Activated CD8-positive, alpha-beta T cell treated with anti-CD3 and anti-CD28 coated beads for 36 hours (primary cell): ENCODE data around the gene RUVBL1. TPM values are rescaled to one million over a fixed set of nuclear protein-coding genes. Genes with fewer than 3 reads are reported as not detected.

Source experiments
- ATAC-seq: fragments of 200-7000 bp; cut with Tn5 transposase; one replicate; pipeline ENCODE4 v1.10.0; 2021; ENCODE audit warnings: mild to moderate bottlenecking, moderate library complexity
- CTCF ChIA-PET: fragments of 350-600 bp; sonication (Branson Sonifier 250); formaldehyde crosslinking; loops from one replicate; lab custom pipeline; 2021; ENCODE audit warnings: antibody characterized with exemption; lab: Charles Lee
- POLR2A ChIA-PET: fragments of 350-600 bp; sonication (Branson Sonifier 250); formaldehyde crosslinking; loops from one replicate; lab custom pipeline; 2021; ENCODE audit warnings: antibody characterized with exemption; lab: Charles Lee
- DNase-seq: peaks from one replicate; pipeline ENCODE4 v3.0.0-alpha.2; 2020
- H3K27ac Mint-ChIP-seq: one replicate; pipeline ENCODE4 v1.8.0; 2021; ENCODE audit warnings: mild to moderate bottlenecking, mixed read lengths
- H3K27me3 Mint-ChIP-seq: one replicate; pipeline ENCODE4 v1.8.0; 2021; ENCODE audit warnings: mixed read lengths
- H3K36me3 Mint-ChIP-seq: one replicate; pipeline ENCODE4 v1.8.0; 2021; ENCODE audit warnings: low read depth, mixed read lengths
- H3K4me1 Mint-ChIP-seq: one replicate; pipeline ENCODE4 v1.8.0; 2021; ENCODE audit warnings: low read depth, mixed read lengths
- H3K4me3 Mint-ChIP-seq: one replicate; pipeline ENCODE4 v1.8.0; 2021; ENCODE audit warnings: mild to moderate bottlenecking, moderate library complexity, mixed read lengths
- H3K9me3 Mint-ChIP-seq: one replicate; pipeline ENCODE4 v1.8.0; 2021; ENCODE audit warnings: mixed read lengths
- CTCF ChIP-seq: fragments of 200-600 bp; IDR thresholded peaks from one replicate; pipeline ENCODE4 v1.8.0; 2022; ENCODE audit warnings: antibody characterized with exemption, mild to moderate bottlenecking
- intact Hi-C: fragments of 100-400 bp; cut with micrococcal nuclease; formaldehyde crosslinking; loops from one replicate; pipeline ENCODE4 v1.10.0; 2022
- total RNA-seq, 2 experiments: library from RNA; stranded (reverse); gene quantifications; one replicate each; pipeline ENCODE4 v1.2.3, GENCODE V29; 2021

Gene RUVBL1
- total RNA-seq, 2 experiments from 2014 or later = 99.0 to 99.5 TPM

- ChIA-PET POLR2A (interaction anchor here (1.0 kb wide), 1 partner anchor 8 kb away, joined by 3 read pairs; no protein-coding TSS in a partner anchor), CTCF (interaction anchor here (1.0 kb wide), 1 partner anchor 9 kb away, joined by 3 read pairs; no protein-coding TSS in a partner anchor)
- Mint-ChIP-seq H3K4me3 (no peak overlapping the region), H3K4me1 (peaks cover 7% of the 10 kb centered on the region), H3K27me3 (no peaks in the 10 kb centered on the region), H3K27ac (no peak overlapping the region), H3K9me3 (no peaks in the 10 kb centered on the region), H3K36me3 (no peaks in the 10 kb centered on the region)
- intact Hi-C loops = no loop called here
- no peak for DNase-seq
- TF ChIP-seq CTCF = no peak
- no peak for ATAC-seq
Observed at GRCh38 chr3:128167973-128168674, 44.5 kb upstream of the RUVBL1 start.

- no peak overlapping the region for H3K4me3 Mint-ChIP-seq
- no peaks in the 10 kb centered on the region for H3K27me3 Mint-ChIP-seq
- no peaks in the 10 kb centered on the region for H3K9me3 Mint-ChIP-seq
- no peak for ATAC-seq
- intact Hi-C loops = no loop called here
- DNase-seq = no peak
- CTCF ChIA-PET = interaction anchor here (1.0 kb wide), 1 partner anchor 10 kb away, joined by 3 read pairs; no protein-coding TSS in a partner anchor
- no peak overlapping the region for H3K27ac Mint-ChIP-seq
- no peak for TF ChIP-seq CTCF
- POLR2A ChIA-PET = interaction anchor here (1.0 kb wide), 1 partner anchor 9 kb away, joined by 3 read pairs; no protein-coding TSS in a partner anchor
- no peaks in the 10 kb centered on the region for H3K36me3 Mint-ChIP-seq
- H3K4me1 Mint-ChIP-seq = peaks cover 5% of the 10 kb centered on the region
Observed at GRCh38 chr3:128167646-128167972, 44.0 kb upstream of the RUVBL1 start.

- Mint-ChIP-seq H3K9me3 (no peaks in the 10 kb centered on the region), H3K4me1 (peaks cover 4% of the 10 kb centered on the region), H3K4me3 (no peak overlapping the region), H3K36me3 (peaks cover 4% of the 10 kb centered on the region), H3K27me3 (no peaks in the 10 kb centered on the region), H3K27ac (no peak overlapping the region)
- POLR2A ChIA-PET = no interaction called here
- DNase-seq (no peak), ATAC-seq (no peak)
- CTCF ChIA-PET = interaction anchor here (1.0 kb wide), 1 partner anchor 11 kb away, joined by 3 read pairs; no protein-coding TSS in a partner anchor
- intact Hi-C loops = no loop called here
- TF ChIP-seq CTCF = no peak
Observed at GRCh38 chr3:128166971-128167453, 43.4 kb upstream of the RUVBL1 start.

- CTCF ChIA-PET = no interaction called here
- Mint-ChIP-seq H3K9me3 (no peaks in the 10 kb centered on the region), H3K27me3 (no peaks in the 10 kb centered on the region), H3K36me3 (peaks cover 16% of the 10 kb centered on the region), H3K4me1 (peaks cover 3% of the 10 kb centered on the region), H3K27ac (no peak overlapping the region), H3K4me3 (no peak overlapping the region)
- DNase-seq = no peak
- POLR2A ChIA-PET = interaction anchor here (0.7 to 1.0 kb wide), 2 partner anchors 13 to 97 kb away, joined by 3 read pairs; no protein-coding TSS in a partner anchor
- no peak for TF ChIP-seq CTCF
- ATAC-seq = no peak
- intact Hi-C loops = no loop called here
Observed at GRCh38 chr3:128163432-128163831, 39.8 kb upstream of the RUVBL1 start.

GRCh38 chr3:128160661-128161060, 37.0 kb upstream of the RUVBL1 start:
- intact Hi-C loops = no loop called here
- H3K27ac Mint-ChIP-seq = no peak overlapping the region
- POLR2A ChIA-PET = no interaction called here
- no peaks in the 10 kb centered on the region for H3K27me3 Mint-ChIP-seq
- peaks cover 10% of the 10 kb centered on the region for H3K4me1 Mint-ChIP-seq
- H3K9me3 Mint-ChIP-seq = no peaks in the 10 kb centered on the region
- H3K4me3 Mint-ChIP-seq = no peak overlapping the region
- no peak for DNase-seq
- TF ChIP-seq CTCF = no peak
- no peak for ATAC-seq
- H3K36me3 Mint-ChIP-seq = peaks cover 40% of the 10 kb centered on the region
- CTCF ChIA-PET = no interaction called here
